RWPE1 (cell line): ENCODE data around the gene NRXN3.
A peak's percentile ranks its signal among the peaks of the same experiment; 100 is the strongest.

Source experiments
- CTCF ChIA-PET: fragments of 350-600 bp; sonication (Branson Sonifier 250); formaldehyde crosslinking; extraction: SDS; loops from one replicate; lab custom pipeline; 2021; lab: Yijun Ruan, JAX
- POLR2A ChIA-PET: fragments of 400-600 bp; formaldehyde crosslinking; extraction: SDS; loops from one replicate; lab custom pipeline; 2020; ENCODE audit warnings: antibody characterized with exemption; ENCODE audit not compliant: low non-redundant PET; lab: Yijun Ruan, JAX
- DNase-seq: peaks from one replicate; pipeline ENCODE4 v3.0.0; 2012; ENCODE audit warnings: low spot score
- H3K27ac ChIP-seq: fragments of 450-650 bp; 2 replicates; pipeline ENCODE4 v1.5.1; 2017
- CTCF ChIP-seq: fragments of 450-650 bp; conservative IDR thresholded peaks from 2 replicates; pipeline ENCODE4 v1.5.1; 2017; ENCODE audit warnings: low read depth, mild to moderate bottlenecking

The NRXN3 gene

GRCh38 chr14:78445275-78445674 is 275.1 kb downstream of the NRXN3 start:
- CTCF ChIA-PET: interaction anchor here (0.5 kb wide), 1 partner anchor 822 kb away, joined by 4 read pairs; no protein-coding TSS in a partner anchor
- POLR2A ChIA-PET: no interaction called here
- no peak for TF ChIP-seq CTCF
- no peak for DNase-seq
- no peak overlapping the region for H3K27ac ChIP-seq

DNA sequence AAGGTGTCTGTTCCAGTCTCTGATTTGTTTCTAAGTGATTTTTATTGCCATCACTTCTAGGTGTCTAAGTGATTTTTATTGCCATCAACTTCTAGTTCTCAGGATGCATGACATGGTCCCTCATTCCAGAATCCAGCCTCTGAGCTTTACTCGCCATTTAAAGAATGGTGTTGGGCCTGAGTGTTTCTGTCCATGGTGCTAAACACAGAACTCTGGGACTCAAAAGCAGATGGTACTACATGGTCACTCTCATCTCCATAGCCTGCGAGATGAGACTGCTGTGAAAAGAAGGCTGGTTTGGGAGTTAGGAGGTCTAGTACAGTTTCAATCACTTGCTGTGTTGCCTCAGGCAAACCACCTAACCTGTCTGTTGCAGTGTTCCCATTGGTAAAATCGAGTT is 276.6 kb downstream of the NRXN3 start:
- no peak overlapping the region for H3K27ac ChIP-seq
- ChIA-PET POLR2A (no interaction called here), CTCF (interaction anchor here (0.6 kb wide), 1 partner anchor 14 kb away, joined by 3 read pairs; no protein-coding TSS in a partner anchor)
- no peak for DNase-seq
- no peak for TF ChIP-seq CTCF

GRCh38 chr14:78448164-78449094 is 278.3 kb downstream of the NRXN3 start:
- CTCF ChIA-PET: interaction anchor here (0.6 to 0.7 kb wide), 6 partner anchors 33 to 1914 kb away, joined by 3 to 5 read pairs (median 4); no protein-coding TSS in a partner anchor
- peak; percentile 40 for TF ChIP-seq CTCF
- peak; percentile 36 for DNase-seq
- no peak overlapping the region for H3K27ac ChIP-seq
- POLR2A ChIA-PET: no interaction called here

DNA sequence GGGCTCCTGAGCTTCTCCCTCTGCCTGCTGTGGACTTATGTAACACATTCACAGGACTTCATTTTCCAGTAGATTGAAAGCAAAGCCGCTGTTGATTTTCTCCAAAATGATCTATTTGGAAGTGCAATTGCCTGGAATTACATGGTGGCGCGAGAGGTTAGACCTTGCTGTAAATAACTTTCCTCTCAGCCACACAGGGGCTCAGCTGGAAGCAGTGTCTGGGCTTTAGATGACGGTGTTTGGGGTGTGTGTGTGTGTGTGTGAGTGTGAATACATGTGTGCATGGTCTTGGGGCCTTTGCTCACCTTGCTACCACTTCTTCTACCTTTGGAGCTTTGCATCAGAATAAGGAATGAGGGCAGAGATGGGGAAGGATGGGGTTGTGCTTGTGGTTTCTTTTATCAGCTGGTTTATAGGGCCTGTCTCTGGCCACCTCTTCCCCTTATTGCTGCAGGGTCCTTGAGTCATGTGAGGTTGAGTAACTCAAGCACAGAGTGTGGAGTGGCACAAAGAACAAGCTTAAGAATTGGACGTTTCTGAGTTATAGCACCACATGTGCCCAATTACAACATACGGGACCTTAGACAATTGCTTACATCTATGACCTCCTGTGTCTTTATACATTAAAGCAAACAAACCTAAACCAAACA is 280.6 kb downstream of the NRXN3 start:
- no peak for DNase-seq
- no peak for TF ChIP-seq CTCF
- H3K27ac ChIP-seq: no peak overlapping the region
- ChIA-PET POLR2A (no interaction called here), CTCF (no interaction called here)

GRCh38 chr14:78451319-78451695 is 281.1 kb downstream of the NRXN3 start:
- TF ChIP-seq CTCF: no peak
- H3K27ac ChIP-seq: no peak overlapping the region
- ChIA-PET POLR2A (no interaction called here), CTCF (no interaction called here)
- no peak for DNase-seq

DNA sequence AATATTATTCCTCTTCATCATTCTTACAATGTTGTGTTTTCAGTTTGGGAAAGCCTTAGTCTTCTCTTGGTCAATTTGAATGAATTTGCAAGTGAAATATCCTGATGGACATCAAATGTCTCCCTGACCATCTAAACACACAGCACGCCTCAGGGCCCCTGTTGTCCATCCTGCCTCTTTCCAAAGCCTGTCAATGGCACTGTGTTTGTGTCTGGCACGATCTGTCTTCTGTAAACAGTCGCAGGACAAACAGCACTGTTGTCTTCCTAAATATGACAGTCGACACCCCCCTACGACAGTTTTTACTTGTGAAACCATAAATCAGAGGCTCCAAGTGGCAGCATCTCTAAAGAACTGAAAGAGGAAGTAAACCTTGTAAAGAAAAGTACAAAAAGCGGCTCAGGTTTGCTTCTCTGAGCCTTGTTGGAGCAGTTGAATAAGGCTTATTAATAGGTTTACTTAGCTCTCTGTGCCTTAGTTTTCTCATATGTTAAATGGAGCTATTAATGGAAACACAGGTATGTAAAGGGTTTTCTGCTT is 285.8 kb downstream of the NRXN3 start:
- DNase-seq: no peak
- ChIA-PET POLR2A (no interaction called here), CTCF (no interaction called here)
- H3K27ac ChIP-seq: no peak overlapping the region
- no peak for TF ChIP-seq CTCF
